Measurements from ENCODE around the gene TRIM38. TPM values are rescaled to one million over a fixed set of nuclear protein-coding genes. Genes with fewer than 3 reads are reported as not detected.
"Not testable (repeated sequence)": the region's sequence is repeated elsewhere in the genome, so short reads cannot be mapped to it uniquely, and the experiment has no call there.

TRIM38 gene
- total RNA-seq, 1 donor from 2014 or later: 24.5 TPM

GRCh38 chr6:25992413-25993340 lies 30.1 kb downstream of the TRIM38 start:
- intact Hi-C loops (cut with micrococcal nuclease): loop anchor here (1.0 to 2.0 kb wide), 4 partner anchors 16 to 47 kb away; partner anchors contain the start of gene TRIM38
- H3K27ac Mint-ChIP-seq: peak overlapping the region; percentile 95
- H3K9me3 Mint-ChIP-seq: no peaks in the 10 kb centered on the region
- peak; percentile 99 for DNase-seq
- no peaks in the 10 kb centered on the region for H3K27me3 Mint-ChIP-seq
- H3K4me1 Mint-ChIP-seq: peaks cover 21% of the 10 kb centered on the region
- H3K4me3 Mint-ChIP-seq: peak overlapping the region; percentile 98
- H3K36me3 Mint-ChIP-seq (ENCODE audit: low read depth): peaks cover 10% of the 10 kb centered on the region

- not testable (repeated sequence) for H3K36me3 Mint-ChIP-seq (ENCODE audit: low read depth); DNase-seq; H3K27ac Mint-ChIP-seq; H3K27me3 Mint-ChIP-seq; H3K9me3 Mint-ChIP-seq
- peak overlapping the region; percentile 73 for H3K4me3 Mint-ChIP-seq
- intact Hi-C loops (cut with micrococcal nuclease): loop anchor here (2.0 kb wide), 1 partner anchor 17 kb away; no protein-coding TSS in a partner anchor
- H3K4me1 Mint-ChIP-seq: peaks cover 17% of the 10 kb centered on the region
Measured at GRCh38 chr6:25993341-25993684, 30.7 kb downstream of the TRIM38 start.

- no peak overlapping the region for H3K4me3 Mint-ChIP-seq
- peaks cover 13% of the 10 kb centered on the region for H3K36me3 Mint-ChIP-seq (ENCODE audit: low read depth)
- intact Hi-C loops (cut with micrococcal nuclease): no loop called here
- no peaks in the 10 kb centered on the region for H3K9me3 Mint-ChIP-seq
- H3K4me1 Mint-ChIP-seq: peaks cover 19% of the 10 kb centered on the region
- H3K27ac Mint-ChIP-seq: no peak overlapping the region
- H3K27me3 Mint-ChIP-seq: no peaks in the 10 kb centered on the region
- DNase-seq: no peak
Measured at GRCh38 chr6:25995507-25995906, 32.9 kb downstream of the TRIM38 start.

- H3K27me3 Mint-ChIP-seq: no peaks in the 10 kb centered on the region
- no peak for DNase-seq
- no peak overlapping the region for H3K4me3 Mint-ChIP-seq
- peaks cover 10% of the 10 kb centered on the region for H3K4me1 Mint-ChIP-seq
- H3K9me3 Mint-ChIP-seq: no peaks in the 10 kb centered on the region
- intact Hi-C loops (cut with micrococcal nuclease): no loop called here
- H3K36me3 Mint-ChIP-seq (ENCODE audit: low read depth): peaks cover 15% of the 10 kb centered on the region
- no peak overlapping the region for H3K27ac Mint-ChIP-seq
Measured at GRCh38 chr6:25997921-25998320, 35.3 kb downstream of the TRIM38 start.

GRCh38 chr6:25998379-25998778 lies 35.8 kb downstream of the TRIM38 start:
- intact Hi-C loops (cut with micrococcal nuclease): no loop called here
- H3K27ac Mint-ChIP-seq: no peak overlapping the region
- no peak for DNase-seq
- H3K9me3 Mint-ChIP-seq: no peaks in the 10 kb centered on the region
- no peaks in the 10 kb centered on the region for H3K27me3 Mint-ChIP-seq
- peaks cover 10% of the 10 kb centered on the region for H3K4me1 Mint-ChIP-seq
- H3K4me3 Mint-ChIP-seq: no peak overlapping the region
- H3K36me3 Mint-ChIP-seq (ENCODE audit: low read depth): peaks cover 15% of the 10 kb centered on the region

GRCh38 chr6:25999225-25999624 lies 36.6 kb downstream of the TRIM38 start:
- intact Hi-C loops (cut with micrococcal nuclease); H3K9me3 Mint-ChIP-seq; H3K27ac Mint-ChIP-seq; DNase-seq; H3K4me1 Mint-ChIP-seq; H3K27me3 Mint-ChIP-seq; H3K4me3 Mint-ChIP-seq: not testable (repeated sequence)
- peaks cover 17% of the 10 kb centered on the region for H3K36me3 Mint-ChIP-seq (ENCODE audit: low read depth)

- Mint-ChIP-seq H3K9me3 (no peaks in the 10 kb centered on the region), H3K27ac (no peak overlapping the region), H3K4me1 (peaks cover 3% of the 10 kb centered on the region), H3K36me3 (ENCODE audit: low read depth) (peaks cover 18% of the 10 kb centered on the region), H3K4me3 (no peak overlapping the region), H3K27me3 (no peaks in the 10 kb centered on the region)
- no peak for DNase-seq
- intact Hi-C loops (cut with micrococcal nuclease): loop anchor here (5.0 kb wide), 1 partner anchor 278 kb away; no protein-coding TSS in a partner anchor
Measured at GRCh38 chr6:26000366-26001144, 38.0 kb downstream of the TRIM38 start.

GRCh38 chr6:26003102-26003694 lies 40.6 kb downstream of the TRIM38 start:
- peaks cover 14% of the 10 kb centered on the region for H3K36me3 Mint-ChIP-seq (ENCODE audit: low read depth)
- no peak overlapping the region for H3K27ac Mint-ChIP-seq
- intact Hi-C loops (cut with micrococcal nuclease): loop anchor here (1.0 to 5.0 kb wide), 2 partner anchors 215 to 281 kb away; no protein-coding TSS in a partner anchor
- no peak overlapping the region for H3K4me3 Mint-ChIP-seq
- DNase-seq: peak; percentile 84
- no peaks in the 10 kb centered on the region for H3K27me3 Mint-ChIP-seq
- peaks cover 14% of the 10 kb centered on the region for H3K4me1 Mint-ChIP-seq
- H3K9me3 Mint-ChIP-seq: no peaks in the 10 kb centered on the region

- intact Hi-C loops (cut with micrococcal nuclease): no loop called here
- H3K4me3 Mint-ChIP-seq: no peak overlapping the region
Measured at GRCh38 chr6:26006086-26006939, 43.7 kb downstream of the TRIM38 start.

GRCh38 chr6:26006940-26007305 lies 44.3 kb downstream of the TRIM38 start:
- H3K27ac Mint-ChIP-seq: peak overlapping the region; percentile 18
- not testable (repeated sequence) for H3K9me3 Mint-ChIP-seq

More at GRCh38 chr6:26006086-26006939, 43.7 kb downstream of the TRIM38 start:
- H3K27ac Mint-ChIP-seq: no peak overlapping the region
- H3K27me3 Mint-ChIP-seq: no peaks in the 10 kb centered on the region
- no peaks in the 10 kb centered on the region for H3K9me3 Mint-ChIP-seq
- DNase-seq: no peak
- H3K4me1 Mint-ChIP-seq: peaks cover 13% of the 10 kb centered on the region
- peaks cover 3% of the 10 kb centered on the region for H3K36me3 Mint-ChIP-seq (ENCODE audit: low read depth)

GRCh38 chr6:26008470-26008869 lies 45.9 kb downstream of the TRIM38 start:
- Mint-ChIP-seq H3K4me3 (no peak overlapping the region), H3K4me1 (peaks cover 13% of the 10 kb centered on the region), H3K36me3 (ENCODE audit: low read depth) (peaks cover 3% of the 10 kb centered on the region), H3K27ac (no peak overlapping the region), H3K27me3 (no peaks in the 10 kb centered on the region), H3K9me3 (no peaks in the 10 kb centered on the region)
- intact Hi-C loops (cut with micrococcal nuclease): no loop called here
- no peak for DNase-seq

More at GRCh38 chr6:26006940-26007305, 44.3 kb downstream of the TRIM38 start:
- H3K4me1 Mint-ChIP-seq: peaks cover 13% of the 10 kb centered on the region
- intact Hi-C loops (cut with micrococcal nuclease); H3K4me3 Mint-ChIP-seq; H3K36me3 Mint-ChIP-seq (ENCODE audit: low read depth); DNase-seq; H3K27me3 Mint-ChIP-seq: not testable (repeated sequence)

- H3K27ac Mint-ChIP-seq: no peak overlapping the region
- no peak overlapping the region for H3K4me3 Mint-ChIP-seq
- H3K4me1 Mint-ChIP-seq: peaks cover 13% of the 10 kb centered on the region
- H3K36me3 Mint-ChIP-seq (ENCODE audit: low read depth): no peaks in the 10 kb centered on the region
- intact Hi-C loops (cut with micrococcal nuclease): no loop called here
- H3K9me3 Mint-ChIP-seq: no peaks in the 10 kb centered on the region
- no peaks in the 10 kb centered on the region for H3K27me3 Mint-ChIP-seq
- DNase-seq: no peak
Measured at GRCh38 chr6:26009817-26010216, 47.2 kb downstream of the TRIM38 start.

- Mint-ChIP-seq H3K27ac (no peak overlapping the region), H3K27me3 (no peaks in the 10 kb centered on the region), H3K9me3 (no peaks in the 10 kb centered on the region), H3K4me3 (no peak overlapping the region), H3K36me3 (ENCODE audit: low read depth) (no peaks in the 10 kb centered on the region), H3K4me1 (peaks cover 6% of the 10 kb centered on the region)
- no peak for DNase-seq
- intact Hi-C loops (cut with micrococcal nuclease): no loop called here
Measured at GRCh38 chr6:26012061-26012460, 49.5 kb downstream of the TRIM38 start.
